CD4-positive, alpha-beta T cell (primary cell): ENCODE data around the gene HOXA11. TPM values are rescaled to one million over a fixed set of nuclear protein-coding genes. Genes with fewer than 3 reads are reported as not detected.

ENCODE experiments used
- ATAC-seq: fragments of 200-7000 bp; cut with Tn5 transposase; one replicate; pipeline ENCODE4 v1.10.0; 2022; ENCODE audit warnings: mild to moderate bottlenecking; ENCODE audit not compliant: poor library complexity
- CTCF ChIA-PET: fragments of 350-600 bp; sonication (Branson Sonifier 250); formaldehyde crosslinking; loops from one replicate; lab custom pipeline; 2021; ENCODE audit warnings: antibody characterized with exemption, inconsistent platforms; lab: Charles Lee
- POLR2A ChIA-PET: fragments of 350-600 bp; sonication (Branson Sonifier 250); formaldehyde crosslinking; loops from one replicate; lab custom pipeline; 2021; ENCODE audit warnings: antibody characterized with exemption, inconsistent platforms; lab: Charles Lee
- DNase-seq, 14 experiments: peaks; one replicate each; pipeline ENCODE4 v3.0.0-alpha.2; 2013 to 2020; ENCODE audit warnings: mixed read lengths in 2 of 14
- H3K27ac ChIP-seq, 2 donors: one replicate each; pipeline versions ENCODE4 v1.5.1 to v1.7.0; 2013; ENCODE audit warnings: low read length in 2 of 2, low read depth in 1 of 2, mild to moderate bottlenecking in 1 of 2
- H3K27me3 ChIP-seq, 2 experiments: 1 replicate in 1 of 2; 2 replicates in 1 of 2; pipeline versions ENCODE4 v1.6.1 to v1.7.0; 2013; ENCODE audit warnings: low read length in 2 of 2, control low read depth in 1 of 2, mild to moderate bottlenecking in 1 of 2, moderate library complexity in 1 of 2; ENCODE audit not compliant: insufficient read depth in 2 of 2, control insufficient read depth in 1 of 2
- H3K36me3 ChIP-seq: one replicate; pipeline ENCODE4 v1.6.1; 2013; ENCODE audit warnings: low read length, control low read depth; ENCODE audit not compliant: insufficient read depth
- H3K4me1 ChIP-seq: one replicate; pipeline ENCODE4 v1.6.1; 2013; ENCODE audit warnings: low read length, control low read depth; ENCODE audit not compliant: insufficient read depth
- H3K4me3 ChIP-seq: one replicate; pipeline ENCODE4 v1.5.1; 2013; ENCODE audit warnings: mild to moderate bottlenecking, low read length, moderate library complexity
- H3K9me3 ChIP-seq, 2 experiments: 1 replicate in 1 of 2; 2 replicates in 1 of 2; pipeline versions ENCODE4 v1.6.1 to v1.7.0; 2013; ENCODE audit warnings: low read length in 2 of 2, mild to moderate bottlenecking in 2 of 2, control low read depth in 1 of 2, moderate library complexity in 1 of 2; ENCODE audit not compliant: control insufficient read depth in 1 of 2, insufficient read depth in 1 of 2
- H3K27ac Mint-ChIP-seq: one replicate; pipeline ENCODE4 v1.8.0; 2020; ENCODE audit warnings: mixed read lengths
- H3K27me3 Mint-ChIP-seq: one replicate; pipeline ENCODE4 v1.8.0; 2021; ENCODE audit warnings: mixed read lengths
- H3K36me3 Mint-ChIP-seq: one replicate; pipeline ENCODE4 v1.8.0; 2021; ENCODE audit warnings: low read depth, mixed read lengths
- H3K4me1 Mint-ChIP-seq: one replicate; pipeline ENCODE4 v1.8.0; 2021; ENCODE audit warnings: low read depth, mixed read lengths
- H3K4me3 Mint-ChIP-seq: one replicate; pipeline ENCODE4 v1.8.0; 2020; ENCODE audit warnings: mild to moderate bottlenecking, mixed read lengths
- H3K9me3 Mint-ChIP-seq: one replicate; pipeline ENCODE4 v1.8.0; 2020; ENCODE audit warnings: mixed read lengths
- CTCF ChIP-seq: fragments of 200-600 bp; IDR thresholded peaks from one replicate; pipeline ENCODE4 v1.8.0; 2022; ENCODE audit warnings: antibody characterized with exemption, mild to moderate bottlenecking
- intact Hi-C, 2 experiments: fragments of 100-400 bp; cut with DNase I in 1 of 2; cut with micrococcal nuclease in 1 of 2; formaldehyde crosslinking; loops; one replicate each; pipeline versions ENCODE4 v1.15.1 to v1.9.0; 2023 to 2025; cut with DNase I, micrococcal nuclease
- total RNA-seq, 174 experiments: library from RNA in 2 of 174; stranded (reverse) in 2 of 174; gene quantifications; one replicate each; pipeline ENCODE4 v1.2.3 and lab custom pipeline; 2021 to 2026

Gene HOXA11
- total RNA-seq, 2 experiments from 2014 or later: not detected

DNA sequence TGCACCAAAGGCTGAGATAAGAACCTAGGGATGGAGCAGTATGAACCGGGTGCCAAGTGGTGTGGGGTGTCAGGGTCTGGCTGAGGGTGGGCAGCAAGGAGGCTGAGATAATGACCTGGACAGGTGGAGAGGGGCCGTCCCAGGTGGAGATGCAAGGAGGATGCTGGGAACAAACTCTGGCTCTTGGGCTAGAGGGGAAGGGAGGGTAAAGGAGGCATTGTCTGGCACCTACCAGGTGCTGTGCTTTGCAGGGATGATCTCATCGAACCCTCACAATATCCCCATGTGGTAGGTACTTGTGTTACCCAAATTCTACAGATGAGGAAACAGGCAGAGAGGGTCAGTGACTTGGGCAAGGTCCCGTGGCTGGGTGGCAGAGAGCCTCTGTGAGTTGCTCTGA lies 34.8 kb upstream of the HOXA11 start:
- Mint-ChIP-seq H3K9me3 (no peaks in the 10 kb centered on the region), H3K4me1 (peaks cover 13% of the 10 kb centered on the region), H3K27me3 (peaks cover 89% of the 10 kb centered on the region), H3K36me3 (no peaks in the 10 kb centered on the region), H3K4me3 (no peak overlapping the region), H3K27ac (no peak overlapping the region)
- ChIA-PET CTCF (no interaction called here), POLR2A (no interaction called here)
- Histone ChIP-seq H3K27ac (no peak overlapping the region), H3K4me3 (no peak overlapping the region), H3K4me1 (peaks cover 7% of the 10 kb centered on the region), H3K36me3 (no peaks in the 10 kb centered on the region), H3K9me3 (no peaks in the 10 kb centered on the region), H3K27me3 (peaks cover 51 to 87% of the 10 kb centered on the region in 2 experiments)
- no peak for TF ChIP-seq CTCF
- intact Hi-C loops: no loop called here
- DNase-seq (no peak), ATAC-seq (no peak)

GRCh38 chr7:27217951-27218350 lies 32.9 kb upstream of the HOXA11 start:
- H3K4me3 ChIP-seq: no peak overlapping the region
- Mint-ChIP-seq H3K9me3 (no peaks in the 10 kb centered on the region), H3K4me1 (peaks cover 13% of the 10 kb centered on the region), H3K27me3 (peaks cover 91% of the 10 kb centered on the region), H3K27ac (no peak overlapping the region), H3K4me3 (no peak overlapping the region), H3K36me3 (no peaks in the 10 kb centered on the region)
- peaks cover 15% of the 10 kb centered on the region for H3K4me1 ChIP-seq
- ChIA-PET POLR2A (no interaction called here), CTCF (no interaction called here)
- DNase-seq: no peak
- no peak for TF ChIP-seq CTCF
- H3K9me3 ChIP-seq: peaks cover 0 to 13% of the 10 kb centered on the region in 2 experiments
- intact Hi-C loops: no loop called here
- peaks cover 54 to 87% of the 10 kb centered on the region in 2 experiments for H3K27me3 ChIP-seq
- no peaks in the 10 kb centered on the region for H3K36me3 ChIP-seq
- no peak overlapping the region for H3K27ac ChIP-seq
- no peak for ATAC-seq

GRCh38 chr7:27215356-27215755 lies 30.3 kb upstream of the HOXA11 start:
- H3K27ac Mint-ChIP-seq: no peak overlapping the region
- H3K4me3 ChIP-seq: no peak overlapping the region
- H3K4me1 ChIP-seq: peaks cover 21% of the 10 kb centered on the region
- DNase-seq (no peak), ATAC-seq (no peak)
- H3K36me3 Mint-ChIP-seq: no peaks in the 10 kb centered on the region
- H3K9me3 ChIP-seq: peaks cover 0 to 18% of the 10 kb centered on the region in 2 experiments
- H3K27me3 Mint-ChIP-seq: peaks cover 92% of the 10 kb centered on the region
- POLR2A ChIA-PET: no interaction called here
- intact Hi-C loops: no loop called here
- H3K36me3 ChIP-seq: no peaks in the 10 kb centered on the region
- CTCF ChIA-PET: no interaction called here
- H3K27me3 ChIP-seq: peaks cover 68 to 87% of the 10 kb centered on the region in 2 experiments
- no peak overlapping the region for H3K4me3 Mint-ChIP-seq
- no peak for TF ChIP-seq CTCF
- no peaks in the 10 kb centered on the region for H3K9me3 Mint-ChIP-seq
- H3K27ac ChIP-seq: no peak overlapping the region
- H3K4me1 Mint-ChIP-seq: peaks cover 18% of the 10 kb centered on the region
